ENCODE measurements around the gene CNGB1.

CNGB1 gene

DNA sequence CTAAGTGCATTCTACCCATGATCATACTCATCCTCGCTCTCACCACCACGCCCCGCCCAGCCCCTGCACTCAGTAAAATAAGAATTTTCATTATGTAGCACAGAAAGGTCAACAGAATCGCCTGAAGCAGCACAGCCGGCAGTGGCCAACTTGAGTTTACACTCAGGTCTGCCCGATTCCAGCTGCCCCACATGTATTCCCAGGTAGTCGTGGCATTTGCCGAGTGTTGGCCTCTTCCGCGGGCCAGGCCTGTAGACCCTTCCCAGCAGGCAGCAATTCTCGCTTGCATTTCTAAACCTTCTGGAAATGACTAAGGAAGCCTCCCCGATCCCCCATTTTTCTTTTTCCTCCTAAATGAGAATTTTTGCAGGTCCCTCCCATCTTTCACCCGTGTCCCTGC is 609 bp downstream of the CNGB1 start:
- no peak for DNase-seq

DNA sequence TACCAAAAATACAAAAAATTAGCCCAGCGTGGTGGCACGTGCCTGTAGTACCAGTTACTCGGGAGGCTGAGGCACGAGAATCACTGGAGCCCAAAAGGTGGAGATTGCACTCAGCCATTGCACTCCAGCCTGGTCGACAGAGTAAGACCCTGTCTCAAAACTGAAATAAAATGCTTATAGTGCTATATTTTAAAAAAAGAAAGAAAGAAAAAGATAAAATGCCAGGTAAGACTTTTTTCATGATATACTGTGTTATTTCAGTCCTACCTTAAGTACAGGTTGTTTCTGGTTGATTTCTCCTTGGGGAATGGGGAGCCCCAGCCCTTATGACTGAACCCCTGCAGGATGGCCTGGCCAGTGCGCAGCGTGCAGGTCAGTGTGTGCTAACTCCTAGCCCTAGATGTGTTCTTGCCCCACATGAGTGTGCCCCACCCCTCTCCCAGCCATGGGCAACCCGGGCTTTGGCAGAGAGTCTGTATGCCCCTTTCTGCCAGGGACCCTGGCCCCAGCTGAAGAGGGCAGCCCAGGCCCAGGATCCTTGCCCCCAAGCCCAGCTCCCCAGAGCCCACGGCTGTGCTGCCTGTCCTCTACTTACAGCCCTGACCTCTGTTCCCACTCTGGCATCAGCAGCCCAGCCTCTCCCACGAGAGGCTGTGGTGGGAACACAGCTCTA is 1.3 kb downstream of the CNGB1 start:
- no peak for DNase-seq

DNA sequence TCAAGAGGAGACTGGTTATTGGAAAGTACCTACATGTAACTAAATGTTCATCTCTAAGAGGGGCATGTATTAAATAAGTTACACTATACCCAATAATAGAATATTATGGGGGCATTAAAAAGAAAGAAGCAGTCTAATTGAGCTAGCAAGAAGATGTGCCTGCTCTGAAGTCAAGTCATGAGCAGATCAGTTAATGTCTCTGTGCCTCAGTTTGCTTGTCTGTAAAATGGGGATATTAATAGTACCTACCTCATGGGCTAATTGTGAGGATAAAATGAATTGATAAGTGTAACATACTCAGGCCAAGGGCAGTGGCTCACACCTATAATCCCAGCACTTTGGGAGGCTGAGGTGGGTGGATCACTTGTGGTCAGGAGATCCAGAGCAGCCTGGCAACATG is 3.0 kb downstream of the CNGB1 start:
- no peak for DNase-seq

DNA sequence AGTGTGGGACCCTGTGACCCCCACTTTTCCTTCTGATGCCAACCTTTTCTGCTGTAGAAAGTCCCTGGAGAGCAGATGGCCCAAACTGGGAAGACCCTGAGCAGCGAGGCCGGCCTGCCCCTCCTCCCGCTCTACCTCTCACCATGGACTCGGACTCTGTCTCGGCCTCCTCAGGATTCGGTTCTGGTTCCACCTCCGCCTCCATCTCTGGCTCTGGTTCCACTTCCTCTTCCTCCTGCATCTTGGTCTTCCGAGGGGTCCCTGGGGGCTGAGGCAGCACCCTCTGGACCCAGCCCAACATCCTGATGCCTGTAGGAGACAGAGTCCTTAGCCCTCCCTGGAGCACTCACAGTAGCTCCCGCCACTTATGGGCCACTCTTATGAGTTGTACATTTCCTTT is 3.9 kb downstream of the CNGB1 start:
- no peak for DNase-seq

GRCh38 chr16:57966204-57966771 is 4.6 kb downstream of the CNGB1 start:
- no peak for DNase-seq

DNA sequence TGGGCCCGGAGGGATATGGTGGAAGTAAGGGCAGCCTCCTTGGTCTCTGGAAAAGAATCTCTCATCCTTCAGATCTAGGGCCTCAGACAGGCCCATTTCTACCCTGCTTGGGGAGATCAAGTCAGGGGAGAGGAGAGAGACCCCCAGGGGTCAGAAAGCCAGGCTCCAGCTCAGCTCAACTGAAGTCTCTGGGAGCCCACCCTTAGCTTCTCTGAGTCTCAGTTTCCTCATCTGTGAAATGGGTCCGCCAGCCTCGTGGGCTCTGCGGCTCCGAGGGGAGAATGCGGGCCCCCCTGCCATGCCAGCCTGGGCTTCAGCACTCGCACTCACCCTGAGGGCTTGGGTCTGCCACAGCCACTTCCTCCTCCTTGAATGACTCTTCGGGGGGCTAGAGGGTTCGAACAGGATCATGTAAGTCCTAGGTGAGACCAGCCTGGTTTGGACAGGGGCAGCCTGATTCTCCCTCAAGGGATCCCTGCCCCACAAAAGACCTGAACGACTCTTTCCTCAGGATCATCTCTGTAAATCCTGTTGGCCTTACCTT is 6.7 kb downstream of the CNGB1 start:
- DNase-seq, result no peak

DNA sequence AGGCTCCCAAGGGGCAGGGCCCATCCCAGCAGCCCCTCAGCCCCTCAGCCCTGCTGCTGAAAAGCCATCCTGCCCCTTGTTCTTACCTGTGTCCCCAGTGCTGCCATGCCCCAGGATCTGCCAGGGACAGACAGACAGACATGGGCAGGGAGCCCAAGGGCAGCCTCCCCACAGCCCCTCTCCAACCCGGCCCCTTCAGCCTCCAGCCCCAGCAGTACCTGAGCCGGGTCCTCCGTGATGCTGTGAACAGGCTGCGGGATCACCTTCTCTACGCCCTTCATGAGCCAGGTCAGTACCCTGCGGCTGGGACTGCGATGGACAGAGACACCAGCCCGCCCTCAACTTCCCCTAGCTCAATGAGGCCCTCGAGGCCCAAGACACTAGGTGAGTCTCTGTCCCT is 8.2 kb downstream of the CNGB1 start:
- DNase-seq, result no peak

DNA sequence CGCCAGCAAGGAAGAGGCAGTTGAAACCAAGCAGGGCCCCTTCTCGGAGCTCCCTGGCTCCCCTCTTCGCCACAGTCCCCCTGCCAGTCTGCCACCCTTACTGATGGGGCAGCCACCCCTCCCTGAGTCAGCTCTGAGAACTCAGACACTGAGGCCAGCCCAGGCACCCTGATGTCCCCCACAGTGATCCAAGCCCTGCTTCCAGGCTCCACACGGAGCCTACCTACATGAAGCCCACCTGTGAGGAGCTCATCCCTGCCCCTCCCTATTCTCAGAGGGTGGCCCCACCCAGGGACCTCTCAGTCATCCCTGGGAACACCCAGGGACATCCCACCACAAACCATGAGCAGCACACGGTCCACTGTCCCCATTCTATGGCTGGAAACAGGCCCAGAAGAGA is 8.9 kb downstream of the CNGB1 start:
- no peak for DNase-seq

DNA sequence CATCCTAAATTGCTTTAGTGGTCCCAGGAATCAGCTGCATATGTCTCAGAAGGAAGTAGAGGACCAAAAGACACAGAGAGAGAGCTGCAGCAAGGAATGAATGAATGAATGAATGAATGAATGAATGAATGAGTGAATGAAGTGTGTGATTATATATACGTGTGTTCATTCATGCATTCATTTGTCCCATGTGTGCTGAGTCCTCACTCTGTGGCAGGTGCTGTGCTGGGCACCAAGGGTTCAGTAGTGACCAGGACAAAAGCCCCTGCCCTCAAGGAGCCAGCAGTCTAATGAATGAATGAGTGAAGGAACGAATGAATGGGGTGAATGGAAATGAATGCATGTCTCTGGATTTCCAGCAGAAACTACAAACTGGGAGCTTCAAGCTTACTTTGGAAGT is 9.4 kb downstream of the CNGB1 start:
- DNase-seq, result no peak

DNA sequence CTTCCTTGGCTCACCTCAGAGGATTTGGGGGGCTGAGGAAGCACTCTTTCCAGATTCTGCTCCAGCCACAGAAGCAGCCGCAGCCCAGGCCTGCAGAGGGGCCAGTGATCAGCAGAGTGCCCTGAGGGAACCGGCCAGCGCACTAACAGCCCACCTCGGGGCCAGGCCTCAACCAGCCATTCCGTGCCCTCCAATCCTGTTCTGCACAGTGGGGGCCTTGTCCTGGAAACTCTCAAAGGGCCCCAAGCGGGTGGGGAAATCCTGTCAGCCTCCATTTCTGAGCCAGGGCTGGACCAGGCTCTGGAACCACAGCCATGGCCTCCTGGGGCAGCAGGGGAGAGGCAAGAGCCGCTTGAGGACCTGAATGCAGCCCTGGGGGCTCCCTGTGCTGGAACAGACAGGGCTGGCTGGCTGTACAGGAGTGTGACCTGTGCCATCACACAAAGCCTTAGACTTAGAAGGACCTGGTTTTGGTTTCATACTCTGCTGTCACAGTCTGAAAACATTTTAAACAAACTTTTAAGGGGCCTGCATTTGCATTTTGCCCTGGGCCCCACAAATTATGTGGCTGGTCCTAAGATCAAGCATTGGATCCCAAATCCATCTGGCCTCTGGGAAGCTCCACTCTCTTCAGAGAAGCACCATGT is 10.0 kb downstream of the CNGB1 start:
- DNase-seq, result no peak

GRCh38 chr16:57960310-57960709 is 10.6 kb downstream of the CNGB1 start:
- DNase-seq, result no peak

DNA sequence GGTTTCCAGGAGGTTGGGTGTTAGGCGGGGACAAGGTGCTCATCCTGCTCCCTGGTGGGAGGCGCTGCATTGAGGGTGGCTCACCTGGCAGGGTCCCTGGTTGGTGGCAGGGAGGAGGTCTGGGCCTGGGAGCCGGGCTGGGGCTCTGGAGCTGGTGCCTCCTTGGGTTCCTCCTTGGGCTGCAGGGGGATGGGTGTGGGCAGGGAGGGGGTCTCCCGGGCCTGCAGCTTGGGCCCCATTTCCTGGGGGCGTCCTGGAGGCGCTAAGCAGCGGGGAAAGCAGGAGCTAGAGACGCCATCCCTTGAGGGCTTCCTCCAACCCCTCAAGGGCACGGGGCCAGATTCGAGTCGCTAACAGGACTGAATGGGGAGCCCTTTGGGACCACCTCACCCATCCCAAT is 11.1 kb downstream of the CNGB1 start:
- DNase-seq, result no peak

DNA sequence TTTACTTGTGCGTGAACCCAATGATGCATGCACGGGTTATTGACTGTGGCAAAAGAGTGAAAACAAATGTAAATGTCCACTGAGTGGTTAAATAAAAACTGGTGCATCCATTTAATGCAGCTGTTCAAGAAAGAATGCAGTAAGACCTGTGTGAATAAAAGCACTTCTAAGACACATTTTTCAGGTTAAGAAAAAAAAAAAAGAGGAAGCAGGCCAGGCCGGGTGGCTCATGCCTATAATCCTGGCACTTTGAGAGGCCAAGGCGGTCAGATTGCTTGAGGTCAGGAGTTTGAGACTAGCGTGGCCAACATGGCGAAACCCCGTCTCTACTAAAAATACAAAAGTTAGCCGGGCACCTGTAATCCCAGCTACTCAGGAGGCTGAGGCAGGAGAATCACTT is 11.8 kb downstream of the CNGB1 start:
- no peak for DNase-seq

DNA sequence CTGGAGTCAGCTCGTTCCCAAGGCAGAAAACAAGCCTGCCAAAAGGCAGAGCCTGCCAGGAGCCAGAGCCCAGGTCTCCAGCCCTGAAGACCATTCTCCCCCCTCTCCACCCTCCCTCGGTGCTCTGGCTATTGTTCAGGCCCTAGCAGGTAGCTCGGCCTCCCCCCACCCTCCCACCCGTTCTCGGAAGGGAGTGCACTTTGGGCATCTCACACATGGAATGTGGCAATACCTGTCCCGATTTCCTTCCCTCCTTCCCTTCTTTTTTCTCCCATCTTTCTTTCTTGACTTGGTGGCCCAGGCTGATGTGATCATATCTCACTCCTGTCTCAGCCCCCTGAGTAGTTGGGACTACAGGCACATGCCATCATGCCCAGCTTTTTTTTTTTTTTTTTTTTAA is 12.4 kb downstream of the CNGB1 start:
- no peak for DNase-seq

GRCh38 chr16:57957673-57958392 is 13.1 kb downstream of the CNGB1 start:
- no peak for DNase-seq

- DNase-seq, result no peak
These were observed 13.8 kb downstream of the CNGB1 start for GRCh38 chr16:57956924-57957672.

DNA sequence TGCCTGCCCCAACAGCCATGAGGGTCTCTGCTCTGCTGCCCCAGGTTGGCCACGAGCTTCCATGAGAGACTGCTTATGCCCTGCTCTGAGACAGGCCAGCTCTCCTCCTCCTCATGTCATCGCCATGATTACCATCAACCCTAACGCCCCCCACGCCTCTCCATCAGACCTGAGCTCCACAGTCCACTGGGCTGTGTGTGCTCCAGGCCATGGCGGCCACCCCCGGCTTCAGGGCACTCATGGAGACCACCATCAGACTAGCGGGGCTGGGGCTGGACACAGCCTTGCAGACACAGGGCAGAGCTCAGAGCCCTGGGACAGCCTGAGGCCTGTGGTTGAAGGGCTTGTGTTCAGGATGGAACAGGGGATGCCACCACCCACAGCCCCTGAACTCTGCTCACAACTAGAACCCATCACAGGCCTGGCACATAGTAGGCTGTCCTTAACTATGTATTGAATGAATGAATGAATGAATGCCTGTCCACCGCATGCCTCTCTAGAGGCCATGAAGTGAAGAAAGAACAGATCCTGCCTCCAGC is 14.6 kb downstream of the CNGB1 start:
- DNase-seq, result no peak

- no peak for DNase-seq
These were observed 15.2 kb downstream of the CNGB1 start for GRCh38 chr16:57955572-57956188.

- DNase-seq, result no peak
These were observed 17.1 kb downstream of the CNGB1 start for GRCh38 chr16:57953857-57954256.

GRCh38 chr16:57952909-57953308 is 18.0 kb downstream of the CNGB1 start:
- DNase-seq, result no peak

DNA sequence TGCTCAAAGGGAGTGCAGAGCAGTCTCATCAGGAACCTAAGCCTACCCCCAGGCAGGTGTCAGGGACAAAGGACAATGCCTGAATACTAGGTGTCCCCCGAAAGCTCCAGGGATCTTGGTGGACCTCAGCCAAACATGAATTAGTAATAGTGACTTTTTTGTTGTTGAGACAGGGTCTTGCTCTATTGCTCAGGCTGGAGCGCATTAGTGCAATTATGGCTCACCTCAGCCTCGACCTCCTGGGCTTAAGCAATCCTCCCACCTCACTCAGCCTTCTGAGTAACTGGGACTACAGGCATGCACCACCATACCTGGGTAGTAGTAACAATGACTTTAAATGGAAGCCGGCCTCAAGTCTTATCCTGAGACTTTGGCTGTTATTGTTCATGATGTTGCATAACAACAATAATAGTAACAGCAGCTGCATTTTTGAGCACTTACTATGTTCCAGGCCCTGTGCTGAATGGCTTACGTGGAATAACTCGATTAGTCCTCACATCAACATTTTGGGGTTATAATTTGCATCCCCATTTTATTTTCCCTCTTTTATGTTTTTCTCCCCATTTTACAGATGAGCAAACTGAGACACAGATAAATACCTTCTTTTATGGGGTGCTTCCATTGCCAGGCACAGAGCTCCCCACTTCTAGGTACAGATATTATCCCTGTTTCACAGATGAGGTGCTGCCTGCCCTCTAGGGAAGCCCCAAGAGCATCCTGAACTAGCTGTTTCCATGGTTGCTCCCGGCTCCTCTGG is 19.5 kb downstream of the CNGB1 start:
- DNase-seq, result no peak
